D721Med (cell line): ENCODE results near the gene CAB39L.
A peak's percentile ranks its signal among the peaks of the same experiment; 100 is the strongest.

Source experiments
- DNase-seq: peaks from one replicate; pipeline ENCODE4 v3.0.0; 2011; ENCODE audit warnings: low spot score; ENCODE audit not compliant: insufficient read length
- FAIRE-seq: peaks from 2 replicates; lab custom pipeline; 2011; peaks lifted over from hg19 to GRCh38; lab: Jason Lieb, UNC
- CTCF ChIP-seq: IDR thresholded peaks from 2 replicates; pipeline ENCODE4 v1.5.1; 2012; ENCODE audit warnings: mild to moderate bottlenecking, control low read depth; ENCODE audit not compliant: insufficient read depth; ENCODE audit errors: missing control alignments

CAB39L gene

GRCh38 chr13:49412749-49413148 is 31.1 kb downstream of the CAB39L start:
- no peak for DNase-seq
- no peak for FAIRE-seq
- TF ChIP-seq CTCF, result no peak

- DNase-seq (no peak), FAIRE-seq (no peak)
- TF ChIP-seq CTCF, result no peak
These were observed 32.5 kb downstream of the CAB39L start for GRCh38 chr13:49411353-49411752.

- DNase-seq (no peak), FAIRE-seq (peak; percentile 58)
- TF ChIP-seq CTCF, result no peak
These were observed 33.4 kb downstream of the CAB39L start for GRCh38 chr13:49410477-49410876.

GRCh38 chr13:49410006-49410405 is 33.9 kb downstream of the CAB39L start:
- FAIRE-seq (no peak), DNase-seq (no peak)
- TF ChIP-seq CTCF, result no peak

- FAIRE-seq, result no peak
- DNase-seq, result no peak
- no peak for TF ChIP-seq CTCF
These were observed 34.9 kb downstream of the CAB39L start for GRCh38 chr13:49409008-49409407.

GRCh38 chr13:49407936-49408335 is 35.9 kb downstream of the CAB39L start:
- no peak for TF ChIP-seq CTCF
- no peak for DNase-seq
- no peak for FAIRE-seq

- no peak for TF ChIP-seq CTCF
These were observed 36.8 kb downstream of the CAB39L start for GRCh38 chr13:49407068-49407467.

More at GRCh38 chr13:49407068-49407467, 36.8 kb downstream of the CAB39L start:
- no peak for DNase-seq
- no peak for FAIRE-seq
